HT1080 (cell line): Measurements from ENCODE around the gene MZF1. TPM values are rescaled to one million over a fixed set of nuclear protein-coding genes. Genes with fewer than 3 reads are reported as not detected.
"Not testable (repeated sequence)": the region's sequence is repeated elsewhere in the genome, so short reads cannot be mapped to it uniquely, and the experiment has no call there.

ENCODE experiments used
- DNase-seq: peaks from one replicate; pipeline ENCODE4 v3.0.0-alpha.2; 2015; ENCODE audit warnings: low read depth
- polyA plus RNA-seq, 2 experiments: library from polyadenylated mRNA; depleted of rRNA; stranded (reverse); fragments of >200 nt; gene quantifications; 2 replicates each; pipeline ENCODE4 v1.2.3, GENCODE V29; 2015
- total RNA-seq: library from RNA; depleted of rRNA; stranded (reverse); fragments of >200 nt; shearing (Covaris generic); gene quantifications from 2 replicates; pipeline ENCODE4 v1.2.3, GENCODE V29; 2014; rRNA removed

MZF1 gene
- 13.5 and 15.5 TPM in 2 replicates for total RNA-seq
- polyA plus RNA-seq (2015; cell fraction: cytosol; rRNA removed) = 9.5 and 11.5 TPM in 2 replicates
- 95.0 and 106 TPM in 2 replicates for polyA plus RNA-seq (2015; cell fraction: nucleus; rRNA removed)

GRCh38 chr19:58572818-58573657 is at the start of gene MZF1:
Gene MZF1, minus strand, starts transcription at chr19:58573335. Its CDS starts 1,946 bp downstream, at chr19:58571389.
- peak; percentile 100 for DNase-seq

- not testable (repeated sequence) for DNase-seq
Measured at GRCh38 chr19:58607213-58607612, 34.1 kb upstream of the MZF1 start.

- DNase-seq = not testable (repeated sequence)
Measured at GRCh38 chr19:58606251-58606896, 33.2 kb upstream of the MZF1 start.

GRCh38 chr19:58586133-58586765 is 13.1 kb upstream of the MZF1 start:
- no peak for DNase-seq

- DNase-seq = no peak
Measured at GRCh38 chr19:58585442-58586132, 12.5 kb upstream of the MZF1 start.

- no peak for DNase-seq
Measured at GRCh38 chr19:58584498-58585441, 11.6 kb upstream of the MZF1 start.

- no peak for DNase-seq
Measured at GRCh38 chr19:58582985-58583384, 9.8 kb upstream of the MZF1 start.

GRCh38 chr19:58581227-58582141 is 8.3 kb upstream of the MZF1 start:
- DNase-seq = peak; percentile 64

GRCh38 chr19:58579473-58580142 is 6.5 kb upstream of the MZF1 start:
- no peak for DNase-seq

- no peak for DNase-seq
Measured at GRCh38 chr19:58578012-58578925, 5.1 kb upstream of the MZF1 start.

GRCh38 chr19:58577581-58577980 is 4.4 kb upstream of the MZF1 start:
- DNase-seq = not testable (repeated sequence)

GRCh38 chr19:58575183-58576041 is 2.3 kb upstream of the MZF1 start:
- peak; percentile 95 for DNase-seq

- no peak for DNase-seq
Measured at GRCh38 chr19:58573658-58574164, 576 bp upstream of the MZF1 start.

- no peak for DNase-seq
Measured at GRCh38 chr19:58572026-58572817, 913 bp downstream of the MZF1 start.

GRCh38 chr19:58571575-58571947 is 1.6 kb downstream of the MZF1 start:
- DNase-seq = no peak
